Testis (tissue), 2 donors: ENCODE results near the gene CNNM3.

ENCODE experiments used
- CTCF ChIP-seq, 3 experiments: fragments of 450-650 bp in 2 of 3; fragments of 200-600 bp in 1 of 3; sonication (generic) in 1 of 3; IDR thresholded peaks; one replicate each; pipeline ENCODE4 v1.5.1; 2016 to 2019; ENCODE audit warnings: antibody characterized with exemption in 3 of 3, mild to moderate bottlenecking in 2 of 3, moderate library complexity in 1 of 3
- POLR2A ChIP-seq: fragments of 450-650 bp; IDR thresholded peaks from one replicate; pipeline ENCODE4 v1.6.1; 2017; ENCODE audit warnings: antibody characterized with exemption, mild to moderate bottlenecking, moderate library complexity

- no peak for TF ChIP-seq POLR2A
- no peak for TF ChIP-seq CTCF (IDR thresholded peaks at IDR 0.05)
Measured at GRCh38 chr2:96842600-96842999, 26.5 kb downstream of the CNNM3 start.
